ENCODE results near the gene ARMC3.

- no peak for TF ChIP-seq CTCF (IDR thresholded peaks at IDR 0.05)
- TF ChIP-seq POLR2AphosphoS5 (IDR thresholded peaks at IDR 0.05): no peak
Observed at GRCh38 chr10:22969704-22970103, 41.9 kb downstream of the ARMC3 start.

Data from esophagus muscularis mucosa (tissue), 3 donors.